ENCODE data around the gene ANKRD13D.

Gene ANKRD13D

DNA sequence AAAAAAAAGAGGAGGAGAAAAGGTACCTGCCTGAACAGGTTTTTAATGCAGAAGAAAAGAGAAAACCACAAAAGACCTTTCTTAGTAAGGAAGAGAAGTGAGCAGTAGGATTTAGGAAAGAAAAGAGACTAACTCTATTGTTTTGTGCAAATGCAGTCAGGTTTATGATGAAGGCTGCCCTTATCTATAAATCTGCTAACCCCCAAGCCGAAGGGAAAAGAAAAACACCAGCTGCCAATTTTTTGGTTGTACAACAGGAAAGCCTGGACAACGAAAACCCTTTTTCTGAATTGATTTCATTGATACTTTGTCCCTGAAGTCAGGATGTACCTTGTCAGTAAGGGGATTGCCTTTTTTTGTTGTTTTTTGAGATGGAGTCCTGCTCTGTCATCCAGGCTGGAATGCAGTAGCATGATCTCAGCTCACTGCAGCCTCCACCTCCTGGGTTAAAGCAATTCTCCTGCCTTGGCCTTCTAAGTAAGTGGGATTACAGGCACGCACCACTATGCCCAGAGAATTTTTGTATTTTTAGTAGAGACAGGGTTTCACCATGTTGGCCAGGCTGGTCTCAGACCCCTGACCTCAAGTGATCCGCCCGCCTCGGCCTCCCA lies 43.1 kb downstream of the ANKRD13D start:
- no peak overlapping the region for H3K4me3 ChIP-seq (ENCODE audit: low read length)
- no peak for DNase-seq (ENCODE audit: low read depth)
- no peak for TF ChIP-seq CTCF (conservative IDR thresholded peaks at IDR 0.05; ENCODE audit: low read length)

- no peak for TF ChIP-seq CTCF (conservative IDR thresholded peaks at IDR 0.05; ENCODE audit: low read length)
- no peak for DNase-seq (ENCODE audit: low read depth)
- H3K4me3 ChIP-seq (ENCODE audit: low read length) = no peak overlapping the region
Measured at GRCh38 chr11:67337257-67337656, 48.2 kb downstream of the ANKRD13D start.

DNA sequence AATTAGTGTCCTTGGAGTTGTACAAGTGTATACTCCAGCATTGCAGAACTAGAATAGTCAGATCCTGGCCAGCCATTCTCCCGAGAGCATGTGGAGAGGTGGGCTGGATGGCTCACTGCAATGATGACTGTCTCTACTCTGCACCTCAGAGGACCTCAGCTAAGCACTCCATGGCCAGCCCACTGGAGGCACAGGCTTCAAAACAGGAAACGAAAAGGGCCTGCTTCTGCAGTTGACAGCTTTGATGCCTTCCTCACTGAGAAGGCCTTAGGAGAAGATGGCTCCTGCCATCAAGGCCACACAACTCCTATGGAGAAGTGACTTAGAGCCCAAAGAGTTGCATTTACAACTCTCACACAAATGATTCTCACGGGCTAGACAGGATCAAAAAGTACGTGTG lies 55.2 kb downstream of the ANKRD13D start:
- H3K4me3 ChIP-seq (ENCODE audit: low read length) = no peak overlapping the region
- no peak for DNase-seq (ENCODE audit: low read depth)
- TF ChIP-seq CTCF (conservative IDR thresholded peaks at IDR 0.05; ENCODE audit: low read length) = no peak

DNA sequence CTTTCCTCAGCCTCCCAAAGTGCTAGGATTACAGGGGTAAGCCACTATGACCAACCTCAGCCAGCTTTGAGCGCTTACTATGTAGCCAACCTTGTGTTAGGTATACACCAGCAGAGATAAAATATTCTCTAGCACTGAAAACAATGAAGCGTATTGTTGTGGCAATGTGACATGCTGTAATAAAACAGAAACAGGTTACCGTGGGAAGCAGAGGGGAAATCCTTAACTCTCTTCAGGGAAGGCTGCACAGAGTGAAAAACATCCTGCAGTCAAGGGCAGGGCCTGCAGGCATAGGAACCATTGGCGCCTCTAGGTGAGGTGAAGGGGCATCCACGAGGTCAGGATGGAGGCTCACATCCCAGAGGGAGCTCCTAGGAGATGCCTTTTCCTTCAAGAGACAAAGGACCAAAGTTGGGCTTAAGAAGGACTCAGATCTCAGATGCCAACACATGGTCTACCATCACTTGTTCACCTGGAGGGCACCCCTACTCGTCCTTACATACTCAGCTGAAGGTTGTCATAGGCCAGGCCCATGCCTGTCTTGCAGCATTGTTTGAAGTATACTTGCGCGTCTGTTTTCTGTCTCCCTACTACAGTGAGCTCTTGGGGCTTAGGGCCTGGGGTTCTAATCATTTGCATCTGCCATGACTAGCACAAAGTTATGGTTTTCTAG lies 56.3 kb downstream of the ANKRD13D start:
- no peak for TF ChIP-seq CTCF (conservative IDR thresholded peaks at IDR 0.05; ENCODE audit: low read length)
- H3K4me3 ChIP-seq (ENCODE audit: low read length) = no peak overlapping the region
- DNase-seq (ENCODE audit: low read depth) = no peak

DNA sequence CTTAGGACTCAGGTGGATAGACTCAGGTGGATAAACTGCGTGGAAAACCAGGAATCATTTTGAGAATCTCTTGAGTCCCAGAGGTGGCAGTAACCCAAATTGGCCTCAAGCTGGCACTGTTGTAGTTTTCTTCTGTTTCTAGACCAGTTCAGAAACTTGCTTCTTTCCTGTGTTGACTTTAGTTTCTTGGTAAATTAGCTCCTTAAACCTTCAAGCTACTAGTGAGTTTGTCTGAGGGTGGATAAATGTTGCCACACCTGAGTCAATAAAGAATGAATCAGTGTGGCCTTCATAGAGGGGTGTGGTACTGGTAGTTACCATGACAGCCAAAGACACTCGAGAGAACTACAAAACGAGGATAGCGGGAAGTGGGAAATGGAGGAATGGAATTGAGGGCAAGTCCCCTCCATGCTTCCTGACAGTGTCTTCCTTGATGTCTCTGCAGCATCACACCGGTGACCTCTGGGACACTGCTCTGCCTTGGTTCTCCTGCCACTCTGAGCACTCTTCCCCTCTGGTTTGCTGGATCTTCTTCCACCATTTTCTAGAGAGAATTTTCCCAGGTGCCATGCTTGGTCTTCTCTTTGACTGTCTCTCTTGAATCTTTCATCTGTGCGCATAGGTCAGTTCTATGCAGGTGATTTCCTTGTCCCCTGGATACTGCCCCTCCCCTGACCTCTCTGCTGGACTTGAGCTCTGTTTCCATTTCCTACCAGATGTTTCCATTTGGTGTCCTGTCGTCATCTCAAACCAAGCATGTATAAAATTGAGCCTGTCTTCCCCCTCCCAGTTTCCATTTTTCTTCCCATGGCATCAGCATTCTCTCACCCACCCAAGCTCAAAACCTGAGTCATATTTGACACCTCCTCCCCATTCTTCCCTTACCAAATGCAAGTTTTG lies 57.1 kb downstream of the ANKRD13D start:
- TF ChIP-seq CTCF (conservative IDR thresholded peaks at IDR 0.05; ENCODE audit: low read length) = peak; percentile 84
- H3K4me3 ChIP-seq (ENCODE audit: low read length) = no peak overlapping the region
- peak; percentile 83 for DNase-seq (ENCODE audit: low read depth)

- peak; percentile 76 for DNase-seq (ENCODE audit: low read depth)
- H3K4me3 ChIP-seq (ENCODE audit: low read length) = no peak overlapping the region
- TF ChIP-seq CTCF (conservative IDR thresholded peaks at IDR 0.05; ENCODE audit: low read length) = no peak
Measured at GRCh38 chr11:67347964-67348749, 59.1 kb downstream of the ANKRD13D start.

Measured in AG10803 (cell line).